ENCODE measurements around the gene NAA16.

- TF ChIP-seq CTCF (conservative IDR thresholded peaks at IDR 0.05; ENCODE audit: low read length) = no peak
- TF ChIP-seq EZH2phosphoT487 (IDR thresholded peaks at IDR 0.05; ENCODE audit: borderline replicate concordance) = no peak
Observed at GRCh38 chr13:41317243-41317642, 6.2 kb downstream of the NAA16 start.

Measured in Loucy (cell line).